ENCODE measurements around the gene COL5A1. TPM values are rescaled to one million over a fixed set of nuclear protein-coding genes. Genes with fewer than 3 reads are reported as not detected.

The COL5A1 gene
- total RNA-seq, 2 experiments from 2014 or later: 0.12 to 0.19 TPM

DNA sequence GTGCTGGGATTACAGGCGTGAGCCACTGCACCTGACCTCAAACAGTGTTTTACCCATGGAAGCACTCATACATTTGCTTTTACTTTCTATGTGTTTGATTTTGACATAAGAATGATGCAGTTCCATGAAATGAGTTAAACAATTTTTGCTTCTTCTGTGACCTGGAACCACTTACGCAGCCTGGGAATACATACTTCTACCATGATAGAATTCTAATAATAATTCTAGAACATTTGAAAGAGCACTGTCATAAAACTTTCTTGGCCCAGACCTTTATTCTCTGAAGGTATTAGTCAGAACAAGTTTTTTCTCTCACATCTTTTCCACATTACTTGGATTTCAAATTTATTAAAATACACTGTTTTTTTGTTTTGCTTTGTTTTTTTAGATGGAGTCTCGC is 25.3 kb upstream of the COL5A1 start:
- H3K9me3 Mint-ChIP-seq: peaks cover 23% of the 10 kb centered on the region
- DNase-seq: no peak
- H3K36me3 Mint-ChIP-seq: peaks cover 5% of the 10 kb centered on the region
- ChIA-PET POLR2A (no interaction called here), CTCF (no interaction called here)
- no peak overlapping the region for H3K4me3 Mint-ChIP-seq
- H3K4me1 Mint-ChIP-seq (ENCODE audit: low read depth): no peaks in the 10 kb centered on the region
- intact Hi-C loops (cut with micrococcal nuclease): no loop called here
- H3K27me3 Mint-ChIP-seq: no peaks in the 10 kb centered on the region
- H3K27ac Mint-ChIP-seq: no peak overlapping the region

DNA sequence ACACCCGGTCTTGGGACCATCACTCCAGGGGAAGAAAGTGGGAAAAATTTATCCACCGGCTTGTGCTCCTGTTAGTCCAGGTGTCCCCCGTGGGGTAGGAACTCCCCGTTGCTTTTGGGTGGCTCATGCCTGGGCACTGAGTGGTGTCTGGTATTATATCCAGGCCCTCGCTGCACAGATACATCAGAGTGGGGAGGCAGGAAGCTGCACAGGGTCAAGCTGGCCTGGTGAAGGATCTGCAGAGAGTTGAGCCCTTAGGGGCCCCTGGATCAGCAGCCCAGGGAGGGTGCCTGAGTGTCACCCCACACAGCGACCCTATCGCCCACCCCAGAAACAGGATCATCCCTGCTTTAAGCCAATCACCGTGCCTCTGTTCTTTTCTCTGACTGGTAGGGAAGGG is 24.4 kb upstream of the COL5A1 start:
- peaks cover 17% of the 10 kb centered on the region for H3K9me3 Mint-ChIP-seq
- intact Hi-C loops (cut with micrococcal nuclease): no loop called here
- DNase-seq: peak; percentile 3
- ChIA-PET CTCF (interaction anchor here (1.0 kb wide), 1 partner anchor 12 kb away, joined by 3 read pairs; no protein-coding TSS in a partner anchor), POLR2A (no interaction called here)
- no peaks in the 10 kb centered on the region for H3K4me1 Mint-ChIP-seq (ENCODE audit: low read depth)
- no peak overlapping the region for H3K27ac Mint-ChIP-seq
- peaks cover 2% of the 10 kb centered on the region for H3K36me3 Mint-ChIP-seq
- no peak overlapping the region for H3K4me3 Mint-ChIP-seq
- peaks cover 3% of the 10 kb centered on the region for H3K27me3 Mint-ChIP-seq

DNA sequence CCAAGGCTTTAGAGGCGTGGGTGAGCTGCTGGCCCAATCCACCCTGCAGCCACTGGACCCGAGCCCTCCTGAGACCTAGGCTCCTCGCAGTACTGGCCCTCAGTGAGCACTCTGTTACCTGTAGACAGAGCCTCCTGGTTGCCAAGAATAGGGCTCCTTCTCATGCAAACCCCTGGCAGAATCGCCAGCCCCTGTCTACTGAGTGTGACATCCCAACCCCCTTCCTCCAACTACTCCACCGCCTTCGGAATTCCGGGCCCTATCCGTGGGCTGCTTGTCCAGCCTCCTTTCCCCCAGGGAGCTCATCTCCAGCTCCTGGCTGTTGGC is 23.8 kb upstream of the COL5A1 start:
- Mint-ChIP-seq H3K27ac (no peak overlapping the region), H3K36me3 (no peaks in the 10 kb centered on the region), H3K4me1 (ENCODE audit: low read depth) (no peaks in the 10 kb centered on the region), H3K9me3 (peaks cover 14% of the 10 kb centered on the region), H3K27me3 (peaks cover 3% of the 10 kb centered on the region), H3K4me3 (no peak overlapping the region)
- ChIA-PET POLR2A (no interaction called here), CTCF (interaction anchor here (1.0 kb wide), 1 partner anchor 13 kb away, joined by 3 read pairs; no protein-coding TSS in a partner anchor)
- peak; percentile 2 for DNase-seq
- intact Hi-C loops (cut with micrococcal nuclease): no loop called here

DNA sequence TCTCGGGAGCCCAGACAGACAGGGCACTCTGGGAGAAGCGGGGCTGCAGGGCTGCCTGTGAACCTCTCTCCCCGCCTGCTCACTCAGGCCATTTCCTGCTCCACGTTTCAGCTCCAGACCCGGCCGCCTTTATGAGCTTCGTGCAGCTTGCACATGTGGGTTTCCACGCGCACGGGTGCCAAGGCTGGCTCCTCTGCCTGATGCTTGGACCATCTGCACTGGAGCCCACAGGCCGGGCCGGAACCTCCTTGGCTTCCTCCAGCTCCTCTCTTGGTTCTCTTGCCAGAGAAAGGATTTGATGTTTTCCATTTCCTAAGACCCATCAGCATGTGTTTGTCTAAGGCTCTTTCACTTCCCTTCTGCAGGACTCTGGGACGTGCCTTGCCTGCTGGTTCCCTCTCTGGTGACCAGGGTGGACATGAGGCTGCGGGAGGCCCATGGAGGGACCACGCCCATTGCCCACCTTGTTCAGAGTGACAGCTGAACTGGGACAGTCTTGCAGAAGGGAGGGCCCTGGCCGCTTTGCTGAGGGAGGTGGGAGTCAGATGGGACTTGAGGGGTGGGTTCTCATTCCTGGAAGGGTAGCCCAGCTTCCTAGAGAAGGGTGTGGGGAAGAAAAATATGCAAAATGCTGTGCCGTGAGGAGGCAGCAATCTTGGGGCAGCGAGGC is 23.3 kb upstream of the COL5A1 start:
- CTCF ChIA-PET: no interaction called here
- intact Hi-C loops (cut with micrococcal nuclease): no loop called here
- H3K27me3 Mint-ChIP-seq: peaks cover 3% of the 10 kb centered on the region
- no peaks in the 10 kb centered on the region for H3K36me3 Mint-ChIP-seq
- no peaks in the 10 kb centered on the region for H3K4me1 Mint-ChIP-seq (ENCODE audit: low read depth)
- no peak overlapping the region for H3K27ac Mint-ChIP-seq
- H3K9me3 Mint-ChIP-seq: peaks cover 11% of the 10 kb centered on the region
- H3K4me3 Mint-ChIP-seq: no peak overlapping the region
- DNase-seq: peak; percentile 1
- POLR2A ChIA-PET: no interaction called here

DNA sequence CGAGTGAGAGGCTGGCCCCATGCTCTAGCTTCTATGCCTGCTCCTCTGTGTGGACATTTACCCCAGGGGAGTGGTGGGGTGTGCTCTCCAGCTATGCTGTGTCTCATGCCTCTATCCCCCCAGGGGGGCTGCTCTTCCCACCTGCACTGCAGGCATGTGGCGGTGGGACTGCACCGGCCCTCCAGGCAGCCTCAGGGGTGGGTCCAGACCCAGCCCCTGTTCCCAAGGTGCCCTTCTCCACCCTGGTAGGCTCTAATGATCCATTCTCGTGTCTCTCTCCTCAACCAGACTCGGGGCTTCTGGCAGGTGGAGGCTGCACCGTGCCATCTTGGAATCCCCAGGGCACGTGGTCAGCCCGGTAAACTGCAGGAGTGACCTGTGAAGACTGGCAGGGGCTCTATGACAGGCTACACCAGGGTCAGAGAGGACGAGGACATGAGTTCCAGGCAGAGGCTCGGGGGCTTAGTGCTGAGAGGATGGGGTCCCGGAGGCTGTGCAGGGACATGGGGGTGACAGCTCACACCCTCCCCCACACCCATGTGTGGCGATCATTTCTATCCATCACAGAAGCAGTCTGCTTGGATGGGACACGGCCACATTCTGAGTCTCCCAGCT is 22.7 kb upstream of the COL5A1 start:
- intact Hi-C loops (cut with micrococcal nuclease): no loop called here
- Mint-ChIP-seq H3K27ac (no peak overlapping the region), H3K9me3 (peaks cover 8% of the 10 kb centered on the region), H3K36me3 (no peaks in the 10 kb centered on the region), H3K4me3 (no peak overlapping the region), H3K27me3 (peaks cover 3% of the 10 kb centered on the region), H3K4me1 (ENCODE audit: low read depth) (no peaks in the 10 kb centered on the region)
- CTCF ChIA-PET: no interaction called here
- peak; percentile 4 for DNase-seq
- POLR2A ChIA-PET: no interaction called here

DNA sequence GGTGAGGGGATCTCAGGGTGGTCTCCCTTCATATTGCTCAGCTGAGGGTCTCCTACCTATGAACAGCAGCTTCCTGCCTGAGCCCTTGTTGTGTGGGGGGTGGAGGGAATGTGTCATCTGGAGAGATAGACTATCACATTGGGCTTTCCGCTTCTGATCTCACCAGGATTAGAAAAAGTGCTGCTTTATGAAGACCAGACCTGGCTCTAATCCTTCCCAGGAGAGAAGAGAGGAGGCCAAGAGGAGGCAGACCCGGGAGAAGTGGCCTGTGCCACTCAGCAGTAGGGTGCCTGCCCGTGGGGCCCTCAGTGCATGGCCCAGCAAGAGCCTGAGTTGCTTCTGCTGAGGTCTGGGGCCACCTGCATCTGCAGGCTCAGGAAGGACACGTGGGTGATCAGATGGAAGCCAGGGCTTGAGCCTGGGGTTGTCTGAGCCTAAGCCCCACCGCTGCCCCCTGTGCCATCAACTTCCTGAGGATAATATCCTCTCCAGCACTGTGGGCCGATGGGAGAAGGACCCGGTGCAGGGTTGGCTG is 22.1 kb upstream of the COL5A1 start:
- Mint-ChIP-seq H3K4me1 (ENCODE audit: low read depth) (no peaks in the 10 kb centered on the region), H3K9me3 (peaks cover 5% of the 10 kb centered on the region), H3K4me3 (no peak overlapping the region), H3K27me3 (peaks cover 4% of the 10 kb centered on the region), H3K36me3 (no peaks in the 10 kb centered on the region), H3K27ac (no peak overlapping the region)
- intact Hi-C loops (cut with micrococcal nuclease): no loop called here
- DNase-seq: peak; percentile 4
- CTCF ChIA-PET: no interaction called here
- POLR2A ChIA-PET: no interaction called here

DNA sequence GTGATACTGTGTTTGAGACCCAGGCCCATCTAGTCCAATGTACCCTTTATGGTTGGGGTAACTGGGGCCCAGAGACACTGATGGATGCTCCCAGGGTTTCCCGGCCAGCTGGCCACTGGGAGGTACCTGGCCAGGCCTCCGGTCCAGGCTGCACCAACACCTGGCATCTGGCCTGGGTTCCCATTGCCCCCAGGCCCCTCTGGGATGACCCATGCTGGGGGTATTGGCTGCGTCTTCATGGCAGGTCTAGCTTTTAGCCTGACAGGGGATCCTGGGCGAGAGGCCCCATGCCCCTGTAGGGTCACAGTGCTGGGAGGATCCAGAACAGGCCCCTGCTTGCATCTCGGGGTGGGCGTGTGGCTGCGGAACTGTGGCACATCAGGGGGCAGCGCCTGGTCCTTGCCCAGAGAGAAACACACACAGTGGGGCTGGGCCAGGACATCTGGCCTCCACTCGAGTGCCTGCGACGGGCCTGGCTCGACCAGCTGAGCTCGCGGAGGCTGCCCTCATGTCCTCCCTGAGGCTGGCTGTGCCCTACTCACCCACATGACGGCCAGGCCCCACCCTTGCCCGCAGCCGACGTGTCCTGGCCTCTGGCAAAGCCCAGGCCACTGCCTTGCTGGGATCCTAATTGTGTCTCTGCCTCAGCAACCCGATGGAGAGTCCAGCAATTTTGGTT is 21.5 kb upstream of the COL5A1 start:
- POLR2A ChIA-PET: no interaction called here
- Mint-ChIP-seq H3K4me1 (ENCODE audit: low read depth) (no peaks in the 10 kb centered on the region), H3K36me3 (no peaks in the 10 kb centered on the region), H3K27ac (no peak overlapping the region), H3K9me3 (no peaks in the 10 kb centered on the region), H3K4me3 (no peak overlapping the region), H3K27me3 (peaks cover 6% of the 10 kb centered on the region)
- CTCF ChIA-PET: no interaction called here
- DNase-seq: peak; percentile 2
- intact Hi-C loops (cut with micrococcal nuclease): no loop called here

DNA sequence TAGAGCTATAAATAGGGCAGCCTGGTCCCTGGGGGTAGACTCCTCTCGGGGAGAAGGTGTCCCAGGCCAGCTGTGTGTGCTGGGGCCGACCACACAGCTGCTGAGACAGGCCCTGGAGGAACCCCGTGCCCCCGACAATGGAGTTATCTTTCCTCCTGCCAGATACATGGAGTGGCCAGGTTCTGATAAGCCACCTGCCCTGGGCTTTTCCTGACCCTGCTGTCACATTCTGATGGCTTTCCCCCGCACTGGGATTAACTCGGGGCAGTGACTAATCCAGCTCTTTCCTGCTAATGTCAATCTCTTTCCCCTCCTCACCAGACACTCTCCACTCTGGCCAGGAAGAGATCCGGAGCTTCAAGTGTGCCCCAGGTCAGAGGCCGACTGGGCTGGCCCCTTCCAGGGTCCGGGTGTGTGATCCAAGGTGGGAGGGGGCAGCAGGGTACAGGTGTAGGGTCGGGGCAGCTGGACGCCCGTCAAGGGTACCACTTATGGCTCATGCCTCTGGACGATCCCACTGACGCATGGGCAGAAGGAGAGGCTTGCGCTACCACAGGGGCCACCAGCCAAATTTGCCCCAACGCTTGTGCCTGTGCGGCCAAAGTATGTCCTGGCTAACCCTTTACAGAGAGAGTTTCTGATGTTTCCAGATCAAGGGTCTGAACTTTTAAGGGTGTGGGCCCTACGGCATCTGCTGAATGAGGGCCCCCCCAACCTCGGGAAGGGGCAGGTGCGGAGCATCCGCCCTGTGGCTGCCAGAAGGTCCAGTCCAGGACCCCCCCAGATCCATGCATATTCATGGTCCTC is 20.6 kb upstream of the COL5A1 start:
- Mint-ChIP-seq H3K4me1 (ENCODE audit: low read depth) (no peaks in the 10 kb centered on the region), H3K36me3 (no peaks in the 10 kb centered on the region), H3K9me3 (no peaks in the 10 kb centered on the region), H3K27me3 (peaks cover 6% of the 10 kb centered on the region), H3K4me3 (no peak overlapping the region), H3K27ac (no peak overlapping the region)
- CTCF ChIA-PET: no interaction called here
- intact Hi-C loops (cut with micrococcal nuclease): no loop called here
- POLR2A ChIA-PET: no interaction called here
- peak; percentile 1 for DNase-seq

DNA sequence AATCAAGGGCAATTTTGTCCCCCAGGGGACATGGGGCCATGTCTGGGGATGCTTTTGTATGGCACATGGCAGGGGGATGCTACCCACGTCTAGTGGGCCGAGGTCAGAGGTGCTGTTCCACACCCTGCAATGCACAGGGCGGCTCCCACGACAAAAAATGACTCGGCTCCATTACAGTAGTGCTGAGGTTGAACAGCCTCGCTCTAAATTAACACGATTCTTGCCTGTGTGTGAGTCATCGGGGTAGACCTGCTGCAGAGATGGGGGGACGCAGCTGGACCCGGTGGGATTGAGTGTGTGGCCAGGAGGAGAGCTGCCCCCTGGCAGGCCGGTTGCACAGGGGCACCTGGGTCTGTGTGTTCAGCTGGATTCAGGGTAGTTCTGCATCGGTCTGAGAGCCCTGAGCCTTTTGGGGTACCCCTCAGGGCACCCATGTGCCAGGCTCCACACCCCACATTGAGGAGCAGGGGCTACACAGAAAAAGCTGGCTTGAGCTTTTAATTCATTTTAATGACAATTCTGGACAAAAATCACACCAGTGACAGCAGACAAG is 20.0 kb upstream of the COL5A1 start:
- H3K27me3 Mint-ChIP-seq: peaks cover 6% of the 10 kb centered on the region
- DNase-seq: no peak
- H3K36me3 Mint-ChIP-seq: no peaks in the 10 kb centered on the region
- POLR2A ChIA-PET: no interaction called here
- intact Hi-C loops (cut with micrococcal nuclease): no loop called here
- H3K27ac Mint-ChIP-seq: no peak overlapping the region
- H3K4me1 Mint-ChIP-seq (ENCODE audit: low read depth): no peaks in the 10 kb centered on the region
- no peaks in the 10 kb centered on the region for H3K9me3 Mint-ChIP-seq
- CTCF ChIA-PET: no interaction called here
- H3K4me3 Mint-ChIP-seq: no peak overlapping the region

DNA sequence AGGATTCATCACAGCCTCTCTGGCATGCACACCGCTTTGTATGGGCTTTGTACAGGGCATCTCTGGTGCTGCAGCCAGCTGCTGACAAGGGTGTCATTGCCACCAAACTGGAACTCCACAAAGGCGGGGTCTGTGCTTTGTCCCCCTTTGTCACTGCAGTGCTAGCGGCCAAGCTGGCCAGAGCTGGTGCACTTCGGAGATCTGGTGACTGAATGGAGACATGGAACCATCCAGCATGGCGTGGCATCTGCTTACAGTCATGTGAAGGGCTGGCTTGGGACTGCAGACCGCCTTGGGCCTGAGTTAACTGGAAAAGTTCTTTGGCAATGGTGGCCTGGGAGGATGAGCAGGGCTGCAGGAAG is 18.7 kb upstream of the COL5A1 start:
- CTCF ChIA-PET: no interaction called here
- Mint-ChIP-seq H3K4me3 (no peak overlapping the region), H3K27me3 (peaks cover 6% of the 10 kb centered on the region), H3K9me3 (no peaks in the 10 kb centered on the region), H3K4me1 (ENCODE audit: low read depth) (no peaks in the 10 kb centered on the region), H3K27ac (no peak overlapping the region), H3K36me3 (no peaks in the 10 kb centered on the region)
- DNase-seq: no peak
- POLR2A ChIA-PET: no interaction called here
- intact Hi-C loops (cut with micrococcal nuclease): no loop called here

DNA sequence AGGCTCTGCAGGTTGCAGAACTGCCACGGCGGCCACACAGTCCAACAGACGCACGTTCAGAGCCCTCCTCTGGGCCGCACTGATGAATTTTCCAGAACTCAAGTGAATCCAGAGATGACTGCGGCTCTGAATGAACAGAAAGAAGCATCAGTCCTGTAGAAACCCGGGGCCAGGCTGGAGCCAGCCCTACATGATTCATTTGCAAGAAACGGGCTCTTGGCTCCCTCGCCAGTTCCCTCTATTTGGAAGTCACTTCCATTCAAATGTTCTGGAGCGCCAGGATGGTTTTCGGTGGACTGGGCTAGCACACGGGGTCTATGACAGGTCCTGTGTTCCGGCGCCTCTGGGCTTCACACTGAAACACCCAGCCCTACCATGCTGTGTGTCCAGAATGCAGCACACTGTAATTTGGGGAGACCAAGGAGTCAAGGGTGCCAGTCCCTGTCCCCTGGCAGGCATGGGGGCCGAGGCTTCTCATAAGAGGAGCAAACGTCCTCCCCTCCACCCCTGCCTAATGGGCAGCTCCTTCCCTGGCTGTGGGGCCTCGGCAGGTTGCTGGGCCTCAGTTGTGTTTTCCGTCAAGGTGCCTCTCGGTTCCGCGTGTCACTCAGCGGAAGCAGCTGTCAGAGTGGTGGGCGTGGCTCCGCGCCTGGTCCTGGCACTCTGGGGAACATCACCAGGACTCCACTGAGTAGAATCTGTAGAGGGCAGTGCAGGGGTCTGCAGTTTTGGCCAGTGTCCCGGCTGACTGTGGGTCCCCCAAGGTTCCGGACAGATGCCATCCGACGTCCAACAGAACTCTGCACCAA is 18.1 kb upstream of the COL5A1 start:
- DNase-seq: no peak
- Mint-ChIP-seq H3K9me3 (no peaks in the 10 kb centered on the region), H3K27me3 (peaks cover 6% of the 10 kb centered on the region), H3K36me3 (no peaks in the 10 kb centered on the region), H3K27ac (no peak overlapping the region), H3K4me3 (no peak overlapping the region), H3K4me1 (ENCODE audit: low read depth) (no peaks in the 10 kb centered on the region)
- ChIA-PET POLR2A (no interaction called here), CTCF (no interaction called here)
- intact Hi-C loops (cut with micrococcal nuclease): no loop called here

Data from activated CD4-positive, alpha-beta memory T cell treated with anti-CD3 and anti-CD28 coated beads for 36 hours (primary cell).